Measurements from ENCODE around the gene CDC123. TPM values are rescaled to one million over a fixed set of nuclear protein-coding genes. Genes with fewer than 3 reads are reported as not detected.
A peak's percentile ranks its signal among the peaks of the same experiment; 100 is the strongest.
"Not testable (repeated sequence)": the region's sequence is repeated elsewhere in the genome, so short reads cannot be mapped to it uniquely, and the experiment has no call there.

Gene CDC123
- total and polyA plus RNA-seq, 12 donors: 41.1 to 119 (median 55.7) TPM

- Histone ChIP-seq H3K27ac (peak overlapping the region in 1 of 5 donors; percentile 31), H3K9me3 (replicated peaks in 1 of 3) (no peaks in the 10 kb centered on the region), H3K4me3 (no peak overlapping the region), H3K4me1 (replicated peaks in 1 of 2) (no peaks in the 10 kb centered on the region), H3K27me3 (no peaks in the 10 kb centered on the region), H3K36me3 (replicated peaks in 1 of 2) (peaks cover 0 to 48% of the 10 kb centered on the region in 2 donors)
- 70 to 81% (median 76%) methylated on average over 19 of the region's 19 CpGs for WGBS, 4 donors
- DNase-seq: peak in 1 of 7 donors; percentile 43
- TF ChIP-seq, protein P1, sequence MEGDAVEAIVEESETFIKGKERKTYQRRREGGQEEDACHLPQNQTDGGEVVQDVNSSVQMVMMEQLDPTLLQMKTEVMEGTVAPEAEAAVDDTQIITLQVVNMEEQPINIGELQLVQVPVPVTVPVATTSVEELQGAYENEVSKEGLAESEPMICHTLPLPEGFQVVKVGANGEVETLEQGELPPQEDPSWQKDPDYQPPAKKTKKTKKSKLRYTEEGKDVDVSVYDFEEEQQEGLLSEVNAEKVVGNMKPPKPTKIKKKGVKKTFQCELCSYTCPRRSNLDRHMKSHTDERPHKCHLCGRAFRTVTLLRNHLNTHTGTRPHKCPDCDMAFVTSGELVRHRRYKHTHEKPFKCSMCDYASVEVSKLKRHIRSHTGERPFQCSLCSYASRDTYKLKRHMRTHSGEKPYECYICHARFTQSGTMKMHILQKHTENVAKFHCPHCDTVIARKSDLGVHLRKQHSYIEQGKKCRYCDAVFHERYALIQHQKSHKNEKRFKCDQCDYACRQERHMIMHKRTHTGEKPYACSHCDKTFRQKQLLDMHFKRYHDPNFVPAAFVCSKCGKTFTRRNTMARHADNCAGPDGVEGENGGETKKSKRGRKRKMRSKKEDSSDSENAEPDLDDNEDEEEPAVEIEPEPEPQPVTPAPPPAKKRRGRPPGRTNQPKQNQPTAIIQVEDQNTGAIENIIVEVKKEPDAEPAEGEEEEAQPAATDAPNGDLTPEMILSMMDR (IDR thresholded peaks at IDR 0.05): no peak
- TF ChIP-seq POLR2A (IDR thresholded peaks at IDR 0.05): no peak
- intact Hi-C loops (cut with DNase I): no loop called here
Observed at GRCh38 chr10:12241810-12242529, 46.0 kb downstream of the CDC123 start.

DNA sequence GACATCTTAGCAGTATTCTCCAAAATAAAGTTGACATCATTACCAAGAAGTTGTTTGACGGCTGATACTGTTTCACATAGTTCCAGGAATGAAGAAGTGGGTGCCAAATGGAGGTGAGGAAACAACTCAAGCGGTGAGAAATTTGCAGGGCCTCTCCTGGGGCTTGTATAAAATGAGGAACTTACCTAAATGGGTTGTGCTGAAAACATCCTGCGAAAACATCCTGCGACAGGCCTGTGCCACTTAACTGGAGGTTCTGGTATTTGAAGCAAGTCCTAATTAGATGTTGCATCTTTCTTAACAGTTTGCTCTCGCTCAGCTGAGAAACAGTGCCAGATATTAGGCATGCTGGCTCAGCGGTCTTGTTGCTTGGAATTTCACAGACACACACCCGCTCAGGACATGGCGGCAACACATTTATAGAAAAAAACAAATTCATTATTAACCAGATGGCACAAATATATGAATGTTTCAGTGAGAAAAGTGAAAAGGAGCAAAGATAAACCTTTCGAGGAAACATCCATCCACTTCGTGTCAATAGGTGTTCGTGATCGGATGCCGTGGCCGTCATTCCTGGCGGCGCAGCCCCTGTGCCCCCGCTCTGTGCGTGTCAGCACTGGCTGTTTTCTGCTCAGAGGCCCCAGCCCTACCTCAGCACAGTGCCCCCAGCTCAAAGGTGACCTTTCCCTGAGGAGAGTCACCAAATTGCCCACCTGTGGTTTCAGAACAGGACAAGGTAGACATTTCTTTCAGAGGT, 48.1 kb downstream of the CDC123 start:
- Histone ChIP-seq H3K9me3 (replicated peaks in 1 of 3) (no peaks in the 10 kb centered on the region), H3K4me1 (replicated peaks in 1 of 2) (no peaks in the 10 kb centered on the region), H3K27ac (no peak overlapping the region), H3K27me3 (no peaks in the 10 kb centered on the region), H3K4me3 (no peak overlapping the region), H3K36me3 (replicated peaks in 1 of 2) (peaks cover 0 to 43% of the 10 kb centered on the region in 2 donors)
- TF ChIP-seq, protein P1 (IDR thresholded peaks at IDR 0.05): no peak
- no peak for TF ChIP-seq POLR2A (IDR thresholded peaks at IDR 0.05)
- 89 to 93% (median 92%) methylated on average over 18 of the region's 18 CpGs for WGBS, 4 donors
- intact Hi-C loops (cut with DNase I): no loop called here
- DNase-seq: peak in 1 of 7 donors; percentile 48

DNA sequence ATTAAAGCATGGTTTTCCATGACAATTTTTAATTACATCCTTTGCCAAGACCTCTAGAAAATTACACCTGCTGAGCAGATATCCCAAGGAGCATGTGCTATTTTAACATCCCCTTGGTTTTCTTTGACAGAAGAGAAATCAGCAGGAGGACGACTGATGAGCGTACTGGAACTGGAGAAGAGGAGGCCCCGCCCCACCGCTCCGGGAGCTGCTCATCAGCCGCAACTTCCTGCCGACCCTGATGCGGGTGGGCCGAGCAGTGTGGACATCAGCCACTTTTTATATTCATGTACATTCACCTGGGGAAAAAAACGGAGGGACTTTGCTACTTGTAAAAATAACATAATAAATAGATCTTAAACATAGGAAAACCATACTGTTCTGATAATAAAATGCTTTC, 54.2 kb downstream of the CDC123 start:
- no peak for DNase-seq
- no peak for TF ChIP-seq POLR2A (IDR thresholded peaks at IDR 0.05)
- H3K36me3 ChIP-seq (replicated peaks in 1 of 2): peaks cover 0 to 41% of the 10 kb centered on the region in 2 donors
- intact Hi-C loops (cut with DNase I): no loop called here
- H3K27me3 ChIP-seq: no peaks in the 10 kb centered on the region
- H3K27ac ChIP-seq: no peak overlapping the region
- H3K4me1 ChIP-seq (replicated peaks in 1 of 2): no peaks in the 10 kb centered on the region
- WGBS, 4 donors: 88 to 91% (median 89%) methylated on average over 10 of the region's 10 CpGs
- no peak overlapping the region for H3K4me3 ChIP-seq
- H3K9me3 ChIP-seq (replicated peaks in 1 of 3): no peaks in the 10 kb centered on the region

GRCh38 chr10:12250702-12251101, 54.7 kb downstream of the CDC123 start:
- DNase-seq; H3K4me3 ChIP-seq; H3K9me3 ChIP-seq (replicated peaks in 1 of 3); H3K27ac ChIP-seq; H3K27me3 ChIP-seq; intact Hi-C loops (cut with DNase I); H3K4me1 ChIP-seq (replicated peaks in 1 of 2): not testable (repeated sequence)
- H3K36me3 ChIP-seq (replicated peaks in 1 of 2): peaks cover 0 to 41% of the 10 kb centered on the region in 2 donors
- 90 to 100% (median 97%) methylated on average over 4 to 5 of the region's 5 CpGs for WGBS, 4 donors

DNA sequence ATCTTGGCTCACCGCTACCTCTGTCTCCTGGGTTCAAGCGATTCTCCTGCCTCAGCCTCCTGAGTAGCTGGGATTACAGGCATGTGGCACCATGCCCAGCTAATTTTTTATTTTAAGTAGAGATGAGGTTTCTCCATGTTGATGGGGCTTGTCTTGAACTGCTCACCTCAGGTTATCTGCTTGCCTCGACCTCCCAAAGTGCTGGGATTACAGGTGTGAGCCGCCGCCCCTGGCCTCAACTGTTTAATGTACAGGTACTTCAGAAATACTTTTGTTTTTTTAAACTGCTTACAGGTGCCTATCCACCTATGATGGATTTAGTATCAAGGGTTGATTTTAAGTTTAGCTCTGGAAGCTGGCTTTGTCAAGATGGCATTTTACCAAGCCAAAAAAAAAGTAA, 55.6 kb downstream of the CDC123 start:
- Histone ChIP-seq H3K27ac (no peak overlapping the region), H3K4me1 (replicated peaks in 1 of 2) (no peaks in the 10 kb centered on the region), H3K27me3 (no peaks in the 10 kb centered on the region), H3K9me3 (replicated peaks in 1 of 3) (no peaks in the 10 kb centered on the region), H3K4me3 (no peak overlapping the region), H3K36me3 (replicated peaks in 1 of 2) (peaks cover 0 to 33% of the 10 kb centered on the region in 2 donors)
- no peak for DNase-seq
- WGBS, 4 donors: 95 to 99% (median 96%) methylated on average over 5 of the region's 5 CpGs
- intact Hi-C loops (cut with DNase I): no loop called here
- no peak for TF ChIP-seq POLR2A (IDR thresholded peaks at IDR 0.05)
- TF ChIP-seq, protein P1 (IDR thresholded peaks at IDR 0.05): no peak

Data from adrenal gland (tissue), 12 donors.